Parathyroid adenoma (tissue), 2 donors: ENCODE results near the gene RIPK4.

Experiments
- H2AFZ ChIP-seq: fragments of 300-600 bp; sonication (generic); one replicate; pipeline ENCODE4 v1.7.0; 2017; ENCODE audit warnings: antibody characterized with exemption, mild to moderate bottlenecking
- H3K27ac ChIP-seq: fragments of 300-600 bp; sonication (generic); one replicate; pipeline ENCODE4 v1.7.0; 2017
- H3K27me3 ChIP-seq: fragments of 300-600 bp; sonication (generic); one replicate; pipeline ENCODE4 v1.7.0; 2017; ENCODE audit warnings: low read length; ENCODE audit not compliant: control insufficient read depth, insufficient read depth
- H3K36me3 ChIP-seq: fragments of 300-600 bp; sonication (generic); one replicate; pipeline ENCODE4 v1.7.0; 2017; ENCODE audit warnings: low read length; ENCODE audit not compliant: control insufficient read depth, insufficient read depth
- H3K4me1 ChIP-seq: fragments of 300-600 bp; sonication (generic); one replicate; pipeline ENCODE4 v1.7.0; 2017; ENCODE audit warnings: control low read depth
- H3K4me2 ChIP-seq: fragments of 300-600 bp; sonication (generic); one replicate; pipeline ENCODE4 v1.7.0; 2017; ENCODE audit warnings: low read length
- H3K4me3 ChIP-seq: fragments of 300-600 bp; sonication (generic); one replicate; pipeline ENCODE4 v1.7.0; 2017; ENCODE audit warnings: low read depth, low read length
- H3K79me2 ChIP-seq: fragments of 300-600 bp; sonication (generic); one replicate; pipeline ENCODE4 v1.7.0; 2017; ENCODE audit warnings: control low read depth
- H3K9ac ChIP-seq: fragments of 300-600 bp; sonication (generic); one replicate; pipeline ENCODE4 v1.7.0; 2017; ENCODE audit warnings: mild to moderate bottlenecking
- H3K9me3 ChIP-seq: fragments of 300-600 bp; sonication (generic); one replicate; pipeline ENCODE4 v1.7.0; 2017; ENCODE audit warnings: low read length; ENCODE audit not compliant: control insufficient read depth
- CTCF ChIP-seq: fragments of 300-600 bp; sonication (generic); IDR thresholded peaks from one replicate; pipeline ENCODE4 v1.7.0; 2017; ENCODE audit warnings: antibody characterized with exemption, mild to moderate bottlenecking
- donor health status: primary hyperparathyroidism.

The RIPK4 gene

DNA sequence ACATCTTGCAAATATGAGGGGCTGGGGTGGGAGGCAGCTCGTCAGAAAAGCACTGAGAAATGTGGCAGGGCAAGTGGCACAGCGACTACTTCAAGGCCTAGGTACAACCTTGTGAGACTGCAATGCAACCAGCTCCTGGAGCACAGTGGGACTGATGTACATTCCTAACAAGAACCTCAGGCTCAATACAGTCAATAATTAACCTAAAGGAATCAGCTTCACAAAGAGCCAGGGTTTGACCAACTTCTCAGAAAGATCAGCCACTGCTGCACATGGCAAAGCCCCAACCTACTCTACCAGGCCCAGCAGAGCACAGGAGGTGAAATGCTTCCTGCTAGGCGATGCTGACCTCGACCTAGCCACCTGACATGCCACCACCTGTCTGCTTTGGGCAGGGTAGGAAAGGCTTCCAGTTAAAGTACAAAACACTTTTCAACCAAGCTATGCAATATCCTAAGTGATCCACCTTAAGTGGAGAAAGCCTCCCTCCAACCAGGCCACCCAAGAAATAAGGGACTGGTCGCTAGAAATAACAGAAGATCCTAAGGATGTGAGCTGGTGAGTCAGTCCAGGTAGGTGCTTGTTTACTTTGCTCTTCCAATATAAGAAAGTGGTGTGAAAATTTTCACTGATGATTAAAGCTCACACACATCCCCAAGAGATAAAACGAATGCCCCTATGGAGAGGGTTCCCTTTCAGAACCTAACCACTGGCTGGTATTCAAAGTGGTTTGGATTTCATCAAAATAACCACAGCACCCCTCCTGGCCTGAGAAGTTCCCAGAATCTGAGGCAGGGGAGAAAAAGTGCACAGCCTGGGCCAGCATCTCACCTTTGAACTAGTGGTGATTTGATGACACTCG is 2.1 kb downstream of the RIPK4 start:
- Histone ChIP-seq H3K4me3 (peak overlapping the region; percentile 79), H3K27me3 (no peaks in the 10 kb centered on the region)

GRCh38 chr21:41763996-41764395 is 2.9 kb downstream of the RIPK4 start:
- H3K27me3 ChIP-seq = no peaks in the 10 kb centered on the region
- no peak overlapping the region for H3K9ac ChIP-seq

More for the DNA sequence above, 2.1 kb downstream of the RIPK4 start:
- H3K27ac ChIP-seq = no peak overlapping the region
- no peaks in the 10 kb centered on the region for H3K9me3 ChIP-seq
- TF ChIP-seq CTCF = no peak
- H3K79me2 ChIP-seq = peaks cover 10% of the 10 kb centered on the region
- H2AFZ ChIP-seq = no peak overlapping the region
- H3K4me1 ChIP-seq = peaks cover 2% of the 10 kb centered on the region
- peak overlapping the region; percentile 88 for H3K4me2 ChIP-seq
- H3K36me3 ChIP-seq = no peaks in the 10 kb centered on the region
- no peak overlapping the region for H3K9ac ChIP-seq

GRCh38 chr21:41763398-41763931 is 3.4 kb downstream of the RIPK4 start:
- peaks cover 14% of the 10 kb centered on the region for H3K79me2 ChIP-seq
- no peaks in the 10 kb centered on the region for H3K9me3 ChIP-seq
- no peak overlapping the region for H3K9ac ChIP-seq
- no peaks in the 10 kb centered on the region for H3K36me3 ChIP-seq
- no peaks in the 10 kb centered on the region for H3K27me3 ChIP-seq
- no peak for TF ChIP-seq CTCF
- H3K4me1 ChIP-seq = peaks cover 2% of the 10 kb centered on the region
- H3K27ac ChIP-seq = no peak overlapping the region
- no peak overlapping the region for H3K4me2 ChIP-seq
- no peak overlapping the region for H3K4me3 ChIP-seq
- H2AFZ ChIP-seq = no peak overlapping the region

More at GRCh38 chr21:41763996-41764395, 2.9 kb downstream of the RIPK4 start:
- Histone ChIP-seq H3K36me3 (no peaks in the 10 kb centered on the region), H3K4me2 (no peak overlapping the region), H3K4me1 (peaks cover 2% of the 10 kb centered on the region), H3K9me3 (no peaks in the 10 kb centered on the region), H3K79me2 (peaks cover 12% of the 10 kb centered on the region), H3K4me3 (no peak overlapping the region), H3K27ac (no peak overlapping the region), H2AFZ (no peak overlapping the region)
- no peak for TF ChIP-seq CTCF

- H3K4me2 ChIP-seq = no peak overlapping the region
- peaks cover 2% of the 10 kb centered on the region for H3K4me1 ChIP-seq
- TF ChIP-seq CTCF = no peak
- H2AFZ ChIP-seq = no peak overlapping the region
- H3K9ac ChIP-seq = no peak overlapping the region
- no peak overlapping the region for H3K4me3 ChIP-seq
- no peaks in the 10 kb centered on the region for H3K27me3 ChIP-seq
- H3K79me2 ChIP-seq = peaks cover 14% of the 10 kb centered on the region
- no peaks in the 10 kb centered on the region for H3K36me3 ChIP-seq
- no peak overlapping the region for H3K27ac ChIP-seq
- H3K9me3 ChIP-seq = no peaks in the 10 kb centered on the region
Measured at GRCh38 chr21:41762753-41763152, 4.1 kb downstream of the RIPK4 start.
